Measurements from ENCODE around the gene HSPB1.

GRCh38 chr7:76330261-76330660 is 27.8 kb downstream of the HSPB1 start:
- TF ChIP-seq CTCF (conservative IDR thresholded peaks at IDR 0.05 in 1 of 2, IDR thresholded peaks at IDR 0.05 in 1 of 2; ENCODE audit: low read depth in 1 of 2, low read length in 2 of 2): no peak
- no peak for TF ChIP-seq EZH2 (IDR thresholded peaks at IDR 0.05; ENCODE audit: low read length, missing control alignments)

Measured in fibroblast of lung (primary cell).